Stomach (tissue), 4 donors: ENCODE measurements around the gene AGAP1.

Experiments
- POLR2A ChIP-seq, 4 donors: fragments of 450-650 bp; IDR thresholded peaks; one replicate each; pipeline ENCODE4 v1.6.1; 2016; ENCODE audit warnings: antibody characterized with exemption in 4 of 4, control low read depth in 2 of 4, mild to moderate bottlenecking in 1 of 4, moderate library complexity in 1 of 4
- POLR2AphosphoS5 ChIP-seq, 3 donors: sonication (generic); formaldehyde crosslinking; IDR thresholded peaks; one replicate each; pipeline ENCODE4 v1.6.1; 2016; ENCODE audit warnings: antibody characterized with exemption in 3 of 3
- TF ChIP-seq, protein P1 (sequence below), 7 experiments: fragments of 450-650 bp in 4 of 7; fragments of 200-600 bp in 3 of 7; sonication (generic) in 3 of 7; IDR thresholded peaks; one replicate each; pipeline ENCODE4 v1.5.1; 2016 to 2019; ENCODE audit warnings: antibody characterized with exemption in 7 of 7, control low read depth in 2 of 7, mild to moderate bottlenecking in 1 of 7

DNA sequence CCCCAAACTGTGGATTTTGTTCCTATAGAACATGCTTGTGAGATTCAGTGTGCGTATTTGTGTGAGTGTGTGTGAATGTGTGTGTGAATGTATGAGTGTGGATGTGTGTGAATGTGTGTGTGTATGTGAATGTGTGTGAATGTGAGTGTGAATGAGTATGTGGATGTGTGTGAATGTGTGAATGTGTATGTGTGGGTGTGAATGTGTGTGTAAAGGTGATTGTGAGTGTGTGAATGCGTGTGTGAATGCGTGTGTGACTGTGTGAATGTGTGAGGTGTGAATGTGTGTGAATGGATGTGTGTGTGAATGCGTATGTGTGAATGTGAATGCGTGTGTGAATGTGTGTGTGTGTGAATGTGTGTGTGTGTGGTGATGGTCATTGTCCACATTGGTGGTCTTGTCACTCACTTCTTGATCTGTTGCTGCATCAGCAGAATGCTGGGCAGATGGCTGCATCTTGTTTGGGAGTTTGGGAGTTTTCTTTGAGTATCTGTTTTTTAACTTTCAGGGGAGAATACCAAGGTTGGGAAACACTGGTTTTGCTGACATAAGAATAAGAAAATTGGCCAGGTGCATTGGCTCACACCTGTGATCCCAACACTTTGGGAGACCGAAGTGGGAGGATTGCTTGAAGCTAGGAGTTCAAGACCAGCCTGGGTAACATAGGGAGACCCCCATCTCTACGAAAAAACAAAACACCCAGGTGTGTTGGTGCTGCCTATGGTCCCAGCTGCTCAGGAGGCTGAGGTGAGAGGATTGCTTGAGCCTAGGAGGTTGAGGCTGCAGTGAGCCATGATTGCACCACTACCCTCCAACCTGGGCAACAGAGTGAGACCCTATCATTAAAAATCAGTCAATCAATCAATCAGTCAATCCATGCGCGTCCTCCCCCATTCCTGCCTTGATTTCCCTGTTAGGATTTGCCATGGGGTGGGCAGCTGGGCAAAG is 18.2 kb downstream of the AGAP1 start:
- TF ChIP-seq, protein P1, sequence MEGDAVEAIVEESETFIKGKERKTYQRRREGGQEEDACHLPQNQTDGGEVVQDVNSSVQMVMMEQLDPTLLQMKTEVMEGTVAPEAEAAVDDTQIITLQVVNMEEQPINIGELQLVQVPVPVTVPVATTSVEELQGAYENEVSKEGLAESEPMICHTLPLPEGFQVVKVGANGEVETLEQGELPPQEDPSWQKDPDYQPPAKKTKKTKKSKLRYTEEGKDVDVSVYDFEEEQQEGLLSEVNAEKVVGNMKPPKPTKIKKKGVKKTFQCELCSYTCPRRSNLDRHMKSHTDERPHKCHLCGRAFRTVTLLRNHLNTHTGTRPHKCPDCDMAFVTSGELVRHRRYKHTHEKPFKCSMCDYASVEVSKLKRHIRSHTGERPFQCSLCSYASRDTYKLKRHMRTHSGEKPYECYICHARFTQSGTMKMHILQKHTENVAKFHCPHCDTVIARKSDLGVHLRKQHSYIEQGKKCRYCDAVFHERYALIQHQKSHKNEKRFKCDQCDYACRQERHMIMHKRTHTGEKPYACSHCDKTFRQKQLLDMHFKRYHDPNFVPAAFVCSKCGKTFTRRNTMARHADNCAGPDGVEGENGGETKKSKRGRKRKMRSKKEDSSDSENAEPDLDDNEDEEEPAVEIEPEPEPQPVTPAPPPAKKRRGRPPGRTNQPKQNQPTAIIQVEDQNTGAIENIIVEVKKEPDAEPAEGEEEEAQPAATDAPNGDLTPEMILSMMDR (IDR thresholded peaks at IDR 0.05), result no peak
- TF ChIP-seq POLR2AphosphoS5 (IDR thresholded peaks at IDR 0.05) (no peak), POLR2A (IDR thresholded peaks at IDR 0.05) (no peak)
